Measurements from ENCODE around the gene REL. TPM values are rescaled to one million over a fixed set of nuclear protein-coding genes. Genes with fewer than 3 reads are reported as not detected.
"Not testable (repeated sequence)": the region's sequence is repeated elsewhere in the genome, so short reads cannot be mapped to it uniquely, and the experiment has no call there.

The REL gene
- total RNA-seq, 3 donors from 2014 or later = 75.5 to 92.2 (median 78.1) TPM

DNA sequence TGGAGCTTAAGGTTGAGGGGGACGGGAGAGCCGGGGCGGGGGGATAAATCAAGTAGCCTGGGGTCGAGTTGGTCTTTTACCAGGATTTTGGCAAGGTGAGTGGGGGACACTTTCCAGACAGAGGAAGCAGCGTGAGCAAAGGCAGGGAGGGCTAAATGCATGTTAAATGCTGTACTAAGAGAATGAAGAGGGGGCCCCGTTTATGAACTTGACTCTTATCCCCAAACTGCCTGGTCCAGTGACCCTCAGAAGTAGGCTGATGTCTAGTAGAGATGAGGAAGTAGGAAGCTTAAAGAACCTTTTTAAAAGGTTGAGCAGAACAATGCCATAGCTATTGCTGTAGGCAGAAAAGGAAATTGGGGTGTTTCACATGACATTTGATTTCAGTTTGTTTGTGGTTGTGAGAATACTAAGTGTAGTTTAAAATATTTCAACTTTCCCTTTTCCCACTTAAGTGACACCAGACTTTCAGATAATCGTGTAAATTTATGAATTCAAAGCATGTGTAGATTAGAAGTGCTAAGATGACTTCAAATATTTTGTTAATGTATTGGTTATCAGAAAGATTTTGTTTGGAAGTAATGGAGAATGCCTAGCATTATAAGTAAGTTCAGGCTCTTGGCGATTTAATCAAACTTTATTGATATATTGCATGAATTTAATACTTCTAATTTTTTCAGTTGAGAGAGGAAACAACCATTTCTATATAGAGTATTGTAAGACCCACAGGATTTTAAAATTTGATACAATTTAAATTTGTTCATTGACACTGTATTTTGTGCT, 1.8 kb downstream of the REL start:
- Mint-ChIP-seq H3K36me3 (ENCODE audit: insufficient read depth) (peaks cover 20% of the 10 kb centered on the region), H3K4me1 (ENCODE audit: low read depth) (peaks cover 35% of the 10 kb centered on the region), H3K9me3 (no peaks in the 10 kb centered on the region), H3K27me3 (ENCODE audit: low read depth) (no peaks in the 10 kb centered on the region), H3K4me3 (peak overlapping the region; percentile 99)
- no peak for ATAC-seq
- no peak for DNase-seq

- ATAC-seq = no peak
Observed at GRCh38 chr2:60883896-60884295, 2.5 kb downstream of the REL start.

GRCh38 chr2:60884800-60885199, 3.4 kb downstream of the REL start:
- Mint-ChIP-seq H3K4me1 (ENCODE audit: low read depth) (peaks cover 48% of the 10 kb centered on the region), H3K4me3 (peak overlapping the region; percentile 99), H3K36me3 (ENCODE audit: insufficient read depth) (peaks cover 33% of the 10 kb centered on the region), H3K27me3 (ENCODE audit: low read depth) (no peaks in the 10 kb centered on the region), H3K9me3 (no peaks in the 10 kb centered on the region)
- no peak for ATAC-seq
- DNase-seq = no peak

More at GRCh38 chr2:60883896-60884295, 2.5 kb downstream of the REL start:
- Mint-ChIP-seq H3K4me3 (peak overlapping the region; percentile 99), H3K36me3 (ENCODE audit: insufficient read depth) (peaks cover 27% of the 10 kb centered on the region), H3K27me3 (ENCODE audit: low read depth) (no peaks in the 10 kb centered on the region), H3K9me3 (no peaks in the 10 kb centered on the region), H3K4me1 (ENCODE audit: low read depth) (peaks cover 42% of the 10 kb centered on the region)
- no peak for DNase-seq

DNA sequence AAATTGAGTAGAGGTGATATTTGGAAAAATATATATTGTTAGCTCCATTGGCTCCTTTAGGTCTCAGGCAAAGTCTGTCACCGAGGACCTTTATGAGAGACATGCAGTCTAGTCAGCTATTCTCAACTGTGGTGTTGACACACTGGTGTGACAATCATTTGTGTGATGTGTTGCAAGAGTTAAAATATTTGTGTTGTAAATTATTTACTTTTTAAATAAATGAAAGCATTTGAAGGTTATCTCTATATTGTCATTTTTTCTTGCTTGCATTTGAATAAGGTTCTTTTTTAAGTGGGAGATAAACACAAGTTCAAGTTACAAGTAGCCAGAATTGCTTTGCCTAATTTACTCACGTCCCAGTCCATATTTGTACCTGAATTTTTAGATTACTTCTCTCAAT, 4.3 kb downstream of the REL start:
- Mint-ChIP-seq H3K9me3 (no peaks in the 10 kb centered on the region), H3K36me3 (ENCODE audit: insufficient read depth) (peaks cover 42% of the 10 kb centered on the region), H3K4me1 (ENCODE audit: low read depth) (peaks cover 48% of the 10 kb centered on the region), H3K4me3 (peak overlapping the region; percentile 99), H3K27me3 (ENCODE audit: low read depth) (no peaks in the 10 kb centered on the region)
- DNase-seq (no peak), ATAC-seq (no peak)

GRCh38 chr2:60886991-60887390, 5.6 kb downstream of the REL start:
- Mint-ChIP-seq H3K4me1 (ENCODE audit: low read depth) (peaks cover 59% of the 10 kb centered on the region), H3K9me3 (no peaks in the 10 kb centered on the region), H3K4me3 (peak overlapping the region; percentile 66), H3K27me3 (ENCODE audit: low read depth) (no peaks in the 10 kb centered on the region), H3K36me3 (ENCODE audit: insufficient read depth) (peaks cover 53% of the 10 kb centered on the region)
- DNase-seq (no peak), ATAC-seq (no peak)

GRCh38 chr2:60888853-60889252, 7.5 kb downstream of the REL start:
- DNase-seq (no peak), ATAC-seq (no peak)
- H3K36me3 Mint-ChIP-seq (ENCODE audit: insufficient read depth) = peaks cover 48% of the 10 kb centered on the region
- H3K27me3 Mint-ChIP-seq (ENCODE audit: low read depth) = no peaks in the 10 kb centered on the region
- H3K9me3 Mint-ChIP-seq = no peaks in the 10 kb centered on the region
- H3K4me3 Mint-ChIP-seq = peak overlapping the region; percentile 37
- peaks cover 62% of the 10 kb centered on the region for H3K4me1 Mint-ChIP-seq (ENCODE audit: low read depth)

DNA sequence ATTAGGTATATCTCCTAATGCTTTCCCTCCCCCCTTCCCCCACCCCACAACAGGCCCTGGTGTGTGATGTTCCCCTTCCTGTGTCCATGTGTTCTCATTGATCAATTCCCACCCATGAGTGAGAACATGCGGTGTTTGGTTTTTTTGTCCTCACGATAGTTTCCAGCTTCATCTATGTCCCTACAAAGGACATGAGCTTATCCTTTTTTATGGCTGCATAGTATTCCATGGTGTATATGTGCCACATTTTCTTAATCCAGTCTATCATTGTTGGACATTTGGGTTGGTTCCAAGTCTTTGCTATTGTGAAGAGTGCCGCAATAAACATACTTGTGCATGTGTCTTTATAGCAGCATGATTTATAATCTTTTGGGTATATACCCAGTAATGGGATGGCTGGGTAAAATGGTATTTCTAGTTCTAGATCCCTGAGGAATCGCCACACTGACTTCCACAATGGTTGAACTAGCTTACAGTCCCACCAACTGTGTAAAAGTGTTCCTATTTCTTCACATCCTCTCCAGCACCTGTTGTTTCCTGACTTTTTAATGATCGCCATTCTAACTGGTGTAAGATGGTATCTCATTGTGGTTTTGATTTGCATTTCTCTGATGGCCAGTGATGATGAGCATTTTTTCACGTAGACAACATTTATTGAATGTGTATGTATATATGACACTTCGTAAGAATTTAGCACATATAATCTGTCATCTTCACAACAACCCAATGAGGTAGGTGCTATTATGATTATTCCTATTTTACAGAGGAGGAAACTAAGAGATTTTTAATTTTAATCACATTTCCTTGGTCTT, 8.4 kb downstream of the REL start:
- ATAC-seq; DNase-seq; H3K27me3 Mint-ChIP-seq (ENCODE audit: low read depth); H3K9me3 Mint-ChIP-seq: not testable (repeated sequence)
- H3K4me1 Mint-ChIP-seq (ENCODE audit: low read depth) = peaks cover 60% of the 10 kb centered on the region
- peak overlapping the region; percentile 56 for H3K4me3 Mint-ChIP-seq
- H3K36me3 Mint-ChIP-seq (ENCODE audit: insufficient read depth) = peaks cover 53% of the 10 kb centered on the region

DNA sequence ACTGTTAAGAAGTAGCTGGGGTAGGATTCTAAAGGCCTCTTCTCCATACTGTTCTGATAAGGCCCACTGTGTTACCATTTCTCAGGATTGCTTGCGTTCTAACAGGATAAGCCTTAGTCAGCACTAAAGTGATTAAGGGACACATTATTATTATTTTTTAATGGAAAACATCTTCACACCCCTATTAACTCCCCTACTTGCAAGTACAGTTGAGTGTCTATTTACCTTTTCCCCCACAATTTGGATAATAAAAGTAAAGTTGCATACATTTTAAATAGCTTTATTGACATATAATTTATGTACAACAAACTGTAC, 9.0 kb downstream of the REL start:
- ATAC-seq (no peak), DNase-seq (no peak)
- no peaks in the 10 kb centered on the region for H3K9me3 Mint-ChIP-seq
- no peaks in the 10 kb centered on the region for H3K27me3 Mint-ChIP-seq (ENCODE audit: low read depth)
- no peak overlapping the region for H3K4me3 Mint-ChIP-seq
- H3K36me3 Mint-ChIP-seq (ENCODE audit: insufficient read depth) = peaks cover 52% of the 10 kb centered on the region
- peaks cover 59% of the 10 kb centered on the region for H3K4me1 Mint-ChIP-seq (ENCODE audit: low read depth)

GRCh38 chr2:60891180-60891579, 9.8 kb downstream of the REL start:
- peak; percentile 84 to 88 for ATAC-seq
- Mint-ChIP-seq H3K27me3 (ENCODE audit: low read depth) (no peaks in the 10 kb centered on the region), H3K4me3 (peak overlapping the region; percentile 50), H3K9me3 (no peaks in the 10 kb centered on the region), H3K4me1 (ENCODE audit: low read depth) (peaks cover 54% of the 10 kb centered on the region), H3K36me3 (ENCODE audit: insufficient read depth) (peaks cover 54% of the 10 kb centered on the region)
- DNase-seq = no peak

DNA sequence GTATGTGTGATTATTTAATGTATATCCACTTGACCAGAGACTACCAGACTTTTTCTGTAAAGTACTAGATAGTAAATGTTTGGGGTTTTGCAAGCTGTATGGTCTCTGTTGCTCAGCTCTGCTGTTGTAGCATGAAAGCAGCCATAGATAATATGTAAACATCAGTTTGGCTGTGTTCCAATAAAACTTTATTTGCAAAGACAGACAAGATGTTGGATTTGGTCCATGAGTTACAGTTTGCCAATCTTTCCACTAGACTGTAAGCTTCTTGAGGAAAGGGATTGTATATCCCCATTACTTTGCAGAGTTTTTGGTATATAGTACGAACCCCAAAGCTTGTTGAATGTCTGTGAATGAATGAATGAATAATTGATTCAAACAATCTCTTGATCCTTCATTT, 17.2 kb downstream of the REL start:
- Mint-ChIP-seq H3K9me3 (no peaks in the 10 kb centered on the region), H3K4me3 (no peak overlapping the region), H3K36me3 (ENCODE audit: insufficient read depth) (peaks cover 45% of the 10 kb centered on the region), H3K4me1 (ENCODE audit: low read depth) (peaks cover 32% of the 10 kb centered on the region), H3K27me3 (ENCODE audit: low read depth) (no peaks in the 10 kb centered on the region)
- DNase-seq (no peak), ATAC-seq (no peak)

DNA sequence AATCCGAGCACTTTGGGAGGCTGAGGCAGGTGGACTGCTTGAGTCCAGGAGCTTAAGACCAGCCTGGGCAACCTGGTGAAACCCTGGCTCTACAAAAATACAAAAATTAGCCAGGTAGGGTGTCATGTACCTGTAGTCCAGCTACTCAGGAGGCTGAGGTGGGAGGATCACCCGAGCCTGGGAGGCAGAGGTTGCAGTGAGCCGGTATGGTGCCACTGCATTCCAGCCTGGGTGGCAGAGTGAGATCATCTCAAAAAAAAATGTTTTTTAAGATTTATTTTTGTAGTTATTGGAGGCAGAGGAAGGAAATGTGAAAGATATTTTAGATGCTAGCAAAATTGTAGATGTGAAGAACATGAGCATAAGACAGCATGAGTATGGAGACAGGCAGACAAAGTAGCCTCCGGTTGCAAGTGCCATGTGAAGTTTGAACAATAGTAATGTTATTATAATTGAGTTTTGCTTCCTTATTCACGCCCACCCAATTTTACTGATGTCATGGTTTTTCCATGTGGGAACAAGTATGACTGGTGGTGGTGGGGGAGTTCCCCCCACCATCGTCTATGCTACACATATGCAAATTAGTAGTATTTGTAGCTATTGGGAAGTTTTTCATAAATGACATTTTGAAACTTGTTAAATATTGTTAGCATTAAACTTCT, 18.0 kb downstream of the REL start:
- no peaks in the 10 kb centered on the region for H3K9me3 Mint-ChIP-seq
- H3K36me3 Mint-ChIP-seq (ENCODE audit: insufficient read depth) = peaks cover 38% of the 10 kb centered on the region
- DNase-seq (peak; percentile 52), ATAC-seq (peak; percentile 79 to 92)
- H3K4me3 Mint-ChIP-seq = peak overlapping the region; percentile 58
- H3K27me3 Mint-ChIP-seq (ENCODE audit: low read depth) = no peaks in the 10 kb centered on the region
- peaks cover 28% of the 10 kb centered on the region for H3K4me1 Mint-ChIP-seq (ENCODE audit: low read depth)

- Mint-ChIP-seq H3K27me3 (ENCODE audit: low read depth) (no peaks in the 10 kb centered on the region), H3K9me3 (no peaks in the 10 kb centered on the region), H3K4me3 (peak overlapping the region; percentile 58), H3K4me1 (ENCODE audit: low read depth) (peaks cover 28% of the 10 kb centered on the region), H3K36me3 (ENCODE audit: insufficient read depth) (peaks cover 35% of the 10 kb centered on the region)
- DNase-seq (no peak), ATAC-seq (peak; percentile 52 to 66)
Observed at GRCh38 chr2:60899892-60900249, 18.5 kb downstream of the REL start.

DNA sequence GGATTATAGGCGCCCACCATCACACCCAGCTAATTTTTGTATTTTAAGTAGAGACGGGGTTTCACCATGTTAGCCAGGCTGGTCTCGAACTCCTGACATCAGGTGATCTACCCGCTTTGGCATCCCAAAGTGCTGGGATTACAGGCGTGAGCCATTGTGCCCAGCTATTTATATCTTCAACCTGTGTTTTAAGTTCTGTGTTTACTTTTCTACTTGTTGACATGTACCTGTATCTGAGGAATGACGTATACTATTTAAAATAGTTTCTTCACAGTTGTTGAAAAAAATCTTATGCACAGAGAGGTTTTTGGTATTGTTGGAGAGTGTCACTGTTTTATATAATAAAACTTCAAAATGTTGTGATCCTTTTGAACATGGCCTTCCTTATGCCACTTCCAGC, 19.9 kb downstream of the REL start:
- ATAC-seq = not testable (repeated sequence)
- peaks cover 37% of the 10 kb centered on the region for H3K4me1 Mint-ChIP-seq (ENCODE audit: low read depth)
- H3K36me3 Mint-ChIP-seq (ENCODE audit: insufficient read depth) = peaks cover 38% of the 10 kb centered on the region

DNA sequence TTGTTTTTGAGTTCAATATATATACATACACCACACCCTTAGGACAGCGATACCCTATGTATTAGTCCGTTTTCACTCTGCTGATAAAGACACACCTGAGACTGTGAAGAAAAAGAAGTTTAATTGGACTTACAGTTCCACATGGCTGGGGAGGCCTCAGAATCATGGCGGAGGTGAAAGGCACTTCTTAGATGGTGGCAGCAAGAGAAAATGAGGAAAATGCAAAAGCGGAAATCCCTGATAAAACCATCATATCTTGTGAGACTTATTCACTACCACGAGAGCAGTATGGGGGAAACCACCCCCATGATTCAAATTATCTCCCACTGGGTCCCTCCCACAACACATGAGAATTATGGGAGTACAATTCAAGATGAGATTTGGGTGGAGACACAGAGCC, 24.5 kb downstream of the REL start:
- DNase-seq; H3K27me3 Mint-ChIP-seq (ENCODE audit: low read depth); H3K9me3 Mint-ChIP-seq; ATAC-seq; H3K4me3 Mint-ChIP-seq: not testable (repeated sequence)
- H3K36me3 Mint-ChIP-seq (ENCODE audit: insufficient read depth) = peaks cover 33% of the 10 kb centered on the region
- peaks cover 14% of the 10 kb centered on the region for H3K4me1 Mint-ChIP-seq (ENCODE audit: low read depth)

More for the DNA sequence above, 19.9 kb downstream of the REL start:
- H3K9me3 Mint-ChIP-seq; DNase-seq; H3K4me3 Mint-ChIP-seq; H3K27me3 Mint-ChIP-seq (ENCODE audit: low read depth): not testable (repeated sequence)

Data from activated T-cell treated with anti-CD3 and anti-CD28 coated beads, Interleukin-2, amount 50 U/mL, for 4 hours (primary cell).